GM21360 (cell line): ENCODE measurements around the gene NGEF.

Experiments
- ATAC-seq: cut with Tn5 transposase; IDR thresholded peaks from one replicate; pipeline ENCODE4 v1.9.1; 2021; ENCODE audit warnings: mild to moderate bottlenecking, moderate library complexity; ENCODE audit not compliant: unreplicated experiment

Gene NGEF

GRCh38 chr2:232903989-232904388 lies 109.1 kb downstream of the NGEF start:
- ATAC-seq = no peak

- no peak for ATAC-seq
Observed at GRCh38 chr2:232901736-232902578, 111.1 kb downstream of the NGEF start.

DNA sequence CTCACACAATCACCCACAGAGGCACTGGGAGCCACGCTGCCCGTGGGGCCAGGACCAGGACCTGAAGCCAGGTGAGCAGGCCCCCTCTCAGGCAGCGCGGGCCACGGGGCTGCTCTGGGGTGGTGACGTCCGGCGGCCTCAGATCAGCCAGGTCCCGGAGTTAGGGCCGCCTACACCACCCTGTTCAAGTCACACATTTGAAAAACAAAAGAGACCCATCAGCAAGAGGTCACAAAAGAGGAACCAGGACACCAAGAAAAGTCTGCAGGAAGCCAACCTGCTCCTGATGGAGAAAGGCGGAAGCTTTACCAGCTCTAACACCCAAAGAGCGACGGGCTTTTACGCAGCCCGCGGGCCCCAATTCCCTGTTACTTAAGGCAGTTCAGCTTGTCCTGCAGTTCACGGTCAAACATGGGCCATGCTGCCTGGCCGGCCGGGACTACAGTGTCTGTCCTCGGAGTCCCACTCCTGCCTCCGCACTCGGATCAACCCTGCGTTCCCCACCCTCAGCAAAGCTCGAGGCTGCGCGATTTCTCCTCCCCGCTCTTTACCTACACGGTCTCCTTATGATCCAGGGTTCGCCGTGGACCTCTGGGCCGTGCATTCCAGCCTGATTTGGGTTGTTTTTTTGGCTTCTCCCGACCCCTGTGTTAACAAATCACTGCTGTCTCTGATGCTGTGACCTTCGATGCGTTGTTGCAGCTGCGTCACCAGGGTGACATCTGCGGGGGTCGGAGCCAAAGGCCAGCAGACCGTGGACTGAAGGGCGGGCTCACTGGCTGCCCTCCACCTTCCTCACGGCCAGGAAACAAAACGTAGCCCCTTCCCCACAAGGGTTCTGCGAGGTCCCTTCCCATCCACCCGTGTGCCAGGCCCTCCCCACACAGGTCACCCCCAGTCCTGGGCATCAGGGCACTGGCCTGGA lies 112.0 kb downstream of the NGEF start:
- ATAC-seq = no peak

GRCh38 chr2:232898592-232899543 lies 114.2 kb downstream of the NGEF start:
- ATAC-seq = no peak

DNA sequence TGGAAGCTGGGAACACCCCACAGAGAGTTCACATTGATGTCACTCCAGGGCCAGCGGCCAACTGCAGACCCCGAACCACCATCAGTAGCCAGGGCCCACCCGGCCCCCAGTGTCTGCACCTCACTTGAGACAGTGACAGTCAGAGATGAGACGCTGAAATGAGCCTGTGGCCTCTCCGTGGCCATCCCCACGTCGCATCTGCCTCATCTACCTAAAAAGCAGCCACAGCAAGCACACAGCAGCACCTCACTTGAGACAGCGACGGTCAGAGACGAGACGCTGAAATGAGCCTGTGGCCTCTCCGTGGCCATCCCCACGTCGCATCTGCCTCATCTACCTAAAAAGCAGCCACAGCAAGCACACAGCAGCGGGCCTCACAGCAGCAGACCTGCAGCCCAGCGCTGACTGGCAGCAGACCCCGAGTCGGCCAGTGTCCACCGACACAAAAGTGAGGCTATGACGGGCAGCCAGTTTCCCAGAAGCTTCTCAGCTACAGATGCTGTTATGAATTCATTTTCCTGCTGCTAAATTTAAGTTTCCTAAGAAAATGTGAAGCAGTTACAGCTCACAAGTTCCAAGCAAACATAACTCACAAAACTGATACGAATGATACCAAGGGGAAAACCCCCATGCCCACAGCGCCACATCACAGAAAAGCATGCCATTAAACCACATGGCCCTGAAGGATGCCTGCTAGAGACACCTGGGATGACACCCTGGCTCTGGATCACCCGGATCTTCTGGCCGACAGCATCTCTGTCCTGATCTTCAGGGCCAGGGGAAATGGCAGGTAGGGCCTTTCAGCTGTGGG lies 115.3 kb downstream of the NGEF start:
- ATAC-seq = no peak

DNA sequence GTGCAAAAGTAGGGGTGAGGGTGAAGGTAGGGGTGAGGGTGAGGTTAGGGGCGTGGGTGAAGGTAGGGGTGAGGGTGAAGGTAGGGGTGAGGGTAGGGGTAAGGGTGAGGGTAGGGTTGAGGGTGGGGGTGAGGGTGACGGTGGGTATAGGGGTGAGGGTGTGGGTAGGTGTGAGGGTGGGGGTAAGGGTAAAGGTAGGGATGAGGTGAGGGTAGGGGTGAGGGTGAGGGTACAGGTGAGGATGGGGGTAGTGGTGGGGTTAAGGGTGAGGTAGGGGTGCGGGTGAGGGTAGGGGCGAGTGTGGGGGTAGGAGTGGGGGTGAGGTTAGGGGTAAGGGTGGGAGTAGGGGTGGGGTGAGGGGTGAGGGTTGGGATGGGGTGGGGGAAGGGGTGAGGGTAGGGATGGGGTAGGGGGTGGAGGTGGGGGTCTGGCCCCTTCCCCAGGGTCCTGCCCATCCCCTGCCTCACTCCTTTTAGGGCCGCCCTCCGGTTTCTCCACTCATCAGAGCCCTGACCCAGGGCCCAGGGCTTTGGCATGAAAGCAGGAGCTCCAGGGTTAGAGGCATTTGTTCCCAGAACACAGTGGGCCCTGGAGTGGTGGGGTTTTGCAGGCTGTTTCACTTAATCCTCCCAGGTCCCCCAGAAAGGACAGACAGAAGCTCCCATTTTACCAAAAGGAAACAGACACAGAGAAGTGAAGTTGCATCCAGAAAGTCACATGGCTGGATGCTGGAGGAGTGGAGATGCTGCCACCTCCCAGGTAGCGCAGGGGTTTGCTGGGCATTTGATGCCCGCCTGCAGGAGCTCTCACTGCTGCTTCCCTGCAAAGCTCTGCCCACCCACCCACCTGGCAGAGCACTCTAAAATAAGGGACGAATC lies 116.1 kb downstream of the NGEF start:
- ATAC-seq = no peak

GRCh38 chr2:232896111-232896510 lies 116.9 kb downstream of the NGEF start:
- ATAC-seq = no peak

GRCh38 chr2:232894746-232895145 lies 118.3 kb downstream of the NGEF start:
- ATAC-seq = no peak

DNA sequence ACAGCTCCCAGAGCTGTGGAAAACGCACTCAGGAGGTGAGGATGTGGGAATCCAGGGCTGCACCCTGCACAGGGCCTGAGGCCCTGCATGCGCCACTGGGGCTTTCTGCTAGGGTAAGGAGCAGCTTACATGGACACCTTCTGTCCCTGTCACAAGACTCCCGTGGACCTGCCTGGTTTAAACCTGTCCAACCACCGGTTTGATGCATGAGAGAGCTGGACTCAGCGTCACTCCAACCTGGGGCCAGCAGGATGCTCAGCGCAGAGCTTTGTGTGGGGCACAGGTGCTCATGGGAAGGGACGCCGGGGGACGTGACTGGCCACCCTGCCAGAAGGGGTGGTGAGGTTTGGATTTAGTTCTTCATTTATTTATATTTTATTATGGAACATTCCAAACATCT lies 118.8 kb downstream of the NGEF start:
- no peak for ATAC-seq

DNA sequence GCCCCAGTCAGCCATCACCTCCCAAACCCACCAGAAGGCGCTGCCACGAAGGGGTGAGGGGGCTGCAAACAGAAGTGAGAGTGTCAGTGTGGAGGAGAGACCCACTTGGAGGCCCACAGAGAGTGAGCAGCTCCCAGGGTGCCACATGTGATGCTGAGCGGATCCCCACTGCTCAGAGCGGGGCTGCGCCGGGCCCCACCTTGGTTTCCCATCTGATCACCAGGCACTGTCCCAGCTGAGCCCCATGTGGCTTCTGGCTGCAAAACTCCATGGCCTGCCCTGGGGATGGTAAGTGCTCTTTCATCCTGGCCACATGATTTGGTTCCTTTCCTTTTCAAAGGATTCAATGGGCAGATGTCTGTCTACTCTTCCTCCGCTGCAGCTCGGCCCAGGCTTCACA lies 119.2 kb downstream of the NGEF start:
- ATAC-seq = no peak

DNA sequence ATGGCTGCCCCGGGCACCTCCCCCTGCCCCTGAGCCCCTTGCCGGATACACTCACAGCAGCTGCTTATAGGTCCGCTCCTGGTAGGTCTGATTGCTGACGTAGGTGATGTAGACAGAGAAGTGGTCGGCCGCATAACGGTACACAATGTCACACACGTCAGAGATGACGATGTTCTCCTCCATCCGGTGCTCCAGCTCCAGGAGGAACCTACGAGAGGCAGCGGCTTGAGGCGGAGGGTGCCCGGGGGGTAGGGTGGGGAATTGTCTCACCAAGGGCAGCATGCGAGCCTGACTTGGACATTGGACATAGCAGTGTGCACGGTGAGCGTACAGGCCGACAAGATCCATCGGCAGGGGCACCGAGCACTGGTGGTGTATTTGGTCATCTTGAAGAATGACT lies 120.2 kb downstream of the NGEF start:
- no peak for ATAC-seq

GRCh38 chr2:232892221-232892620 lies 120.8 kb downstream of the NGEF start:
- no peak for ATAC-seq

DNA sequence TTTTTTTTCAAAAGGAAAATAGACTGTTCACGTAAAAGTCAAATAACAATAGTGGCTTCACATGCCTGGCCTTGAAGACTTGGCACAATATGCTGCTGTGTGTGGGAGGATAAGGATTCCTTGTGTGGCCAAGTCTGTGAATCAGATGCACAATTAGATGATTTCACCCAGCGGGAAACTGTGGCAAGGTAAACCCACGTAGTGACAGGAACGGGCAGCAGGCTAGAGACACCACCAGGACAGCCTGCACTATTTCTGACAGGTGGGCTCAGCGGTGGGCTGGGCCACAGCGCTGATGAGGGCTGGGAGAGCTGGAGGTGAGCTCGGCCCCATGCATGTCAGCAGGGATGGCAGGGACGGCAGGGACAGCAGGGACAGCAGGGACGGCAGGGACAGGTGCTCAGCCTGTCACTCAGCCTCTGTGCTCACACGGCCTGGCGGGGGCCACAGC lies 121.4 kb downstream of the NGEF start:
- ATAC-seq = no peak

GRCh38 chr2:232890896-232891601 lies 122.0 kb downstream of the NGEF start:
- ATAC-seq = no peak

- no peak for ATAC-seq
Observed at GRCh38 chr2:232890536-232890895, 122.5 kb downstream of the NGEF start.

DNA sequence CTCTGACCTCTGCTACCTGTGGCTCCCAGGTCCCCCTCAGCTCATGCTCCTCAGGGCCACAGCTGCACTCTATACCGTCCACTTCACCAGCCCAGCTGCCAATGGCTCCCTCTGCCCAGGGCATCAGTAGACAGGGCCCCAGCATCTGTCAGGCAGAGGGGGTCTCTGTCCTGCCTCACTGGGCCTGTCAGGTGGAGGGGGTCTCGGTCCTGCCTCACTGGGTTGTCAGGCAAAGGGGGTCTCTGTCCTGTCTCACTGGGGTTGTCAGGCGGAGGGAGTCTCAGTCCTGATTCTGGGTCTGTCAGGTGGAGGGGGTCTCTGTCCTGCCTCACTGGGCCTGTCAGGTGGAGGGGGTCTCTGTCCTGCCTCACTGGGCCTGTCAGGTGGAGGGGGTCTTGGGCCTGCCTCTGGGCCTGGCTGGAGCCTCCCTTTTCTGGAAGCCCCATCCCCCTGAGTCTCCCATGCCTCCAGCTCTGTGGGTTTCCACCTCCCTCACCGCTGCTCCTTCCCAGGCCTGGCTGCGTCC lies 123.1 kb downstream of the NGEF start:
- no peak for ATAC-seq

GRCh38 chr2:232888839-232889529 lies 124.1 kb downstream of the NGEF start:
- no peak for ATAC-seq
